Breast epithelium (tissue), 3 donors: ENCODE measurements around the gene PFKL.

Experiments
- CTCF ChIP-seq, 3 donors: fragments of 450-650 bp; IDR thresholded peaks; one replicate each; pipeline ENCODE4 v1.5.1; 2016 to 2017; ENCODE audit warnings: antibody characterized with exemption in 3 of 3, mild to moderate bottlenecking in 3 of 3, moderate library complexity in 3 of 3
- POLR2A ChIP-seq: fragments of 450-650 bp; IDR thresholded peaks from one replicate; pipeline ENCODE4 v1.6.1; 2016; ENCODE audit warnings: antibody characterized with exemption, mild to moderate bottlenecking, moderate library complexity

DNA sequence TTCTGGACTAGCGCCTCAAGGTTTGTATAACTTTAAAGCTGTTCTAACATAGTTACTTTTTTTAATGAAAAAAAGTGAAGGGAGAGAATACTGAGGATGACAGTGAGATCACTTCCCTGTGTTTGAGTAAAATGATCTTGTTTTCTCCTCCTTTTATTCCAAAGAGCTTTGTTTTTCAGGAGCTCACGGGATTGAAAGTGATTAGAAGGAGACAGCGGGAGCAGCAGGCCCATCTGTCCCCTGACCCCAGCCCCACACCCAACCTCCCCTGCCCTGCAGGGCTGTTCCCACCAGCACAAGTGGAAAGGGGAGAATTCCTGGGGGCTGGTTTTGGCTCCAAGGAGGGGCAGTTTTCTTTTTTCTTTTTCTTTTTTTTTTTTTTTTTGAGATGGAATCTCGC lies 36.1 kb upstream of the PFKL start:
- TF ChIP-seq CTCF (IDR thresholded peaks at IDR 0.05): no peak
- no peak for TF ChIP-seq POLR2A
